CD4-positive, alpha-beta T cell treated with Interleukin-17A for 4 hours (primary cell): ENCODE measurements around the gene LMO1.

Source experiments
- DNase-seq: peaks from one replicate; pipeline ENCODE4 v3.0.0-alpha.2; 2020; ENCODE audit warnings: mixed read lengths

LMO1 gene

GRCh38 chr11:8225589-8226036, 38.1 kb downstream of the LMO1 start:
- peak; percentile 72 for DNase-seq

- DNase-seq: no peak
These were observed 39.0 kb downstream of the LMO1 start for GRCh38 chr11:8224711-8225110.

- no peak for DNase-seq
These were observed 39.5 kb downstream of the LMO1 start for GRCh38 chr11:8224161-8224591.

GRCh38 chr11:8223513-8223900, 40.2 kb downstream of the LMO1 start:
- no peak for DNase-seq

GRCh38 chr11:8222820-8223512, 40.7 kb downstream of the LMO1 start:
- DNase-seq: no peak

- no peak for DNase-seq
These were observed 41.7 kb downstream of the LMO1 start for GRCh38 chr11:8221917-8222495.

- DNase-seq: no peak
These were observed 42.5 kb downstream of the LMO1 start for GRCh38 chr11:8221046-8221723.

GRCh38 chr11:8220261-8221045, 43.2 kb downstream of the LMO1 start:
- no peak for DNase-seq

- no peak for DNase-seq
These were observed 44.2 kb downstream of the LMO1 start for GRCh38 chr11:8219257-8220021.

- DNase-seq: no peak
These were observed 44.8 kb downstream of the LMO1 start for GRCh38 chr11:8218840-8219239.

- DNase-seq: no peak
These were observed 45.3 kb downstream of the LMO1 start for GRCh38 chr11:8218409-8218808.

- DNase-seq: no peak
These were observed 45.8 kb downstream of the LMO1 start for GRCh38 chr11:8217926-8218325.

GRCh38 chr11:8217136-8217535, 46.5 kb downstream of the LMO1 start:
- no peak for DNase-seq

GRCh38 chr11:8213376-8213775, 50.3 kb downstream of the LMO1 start:
- no peak for DNase-seq

GRCh38 chr11:8209208-8209807, 54.4 kb downstream of the LMO1 start:
- DNase-seq: no peak

- DNase-seq: no peak
These were observed 56.3 kb downstream of the LMO1 start for GRCh38 chr11:8207080-8208000.

GRCh38 chr11:8206251-8207079, 57.2 kb downstream of the LMO1 start:
- DNase-seq: no peak

- DNase-seq: no peak
These were observed 58.1 kb downstream of the LMO1 start for GRCh38 chr11:8205566-8205965.

- DNase-seq: no peak
These were observed 59.1 kb downstream of the LMO1 start for GRCh38 chr11:8204596-8204995.

GRCh38 chr11:8204025-8204424, 59.7 kb downstream of the LMO1 start:
- DNase-seq: no peak
